ENCODE data around the gene SEC22A.

SEC22A gene

GRCh38 chr3:123262226-123262625, 60.5 kb downstream of the SEC22A start:
- no peak for DNase-seq (ENCODE audit: low spot score)
- Histone ChIP-seq H3K4me3 (no peak overlapping the region), H3K27ac (no peak overlapping the region)
- TF ChIP-seq, protein P1, sequence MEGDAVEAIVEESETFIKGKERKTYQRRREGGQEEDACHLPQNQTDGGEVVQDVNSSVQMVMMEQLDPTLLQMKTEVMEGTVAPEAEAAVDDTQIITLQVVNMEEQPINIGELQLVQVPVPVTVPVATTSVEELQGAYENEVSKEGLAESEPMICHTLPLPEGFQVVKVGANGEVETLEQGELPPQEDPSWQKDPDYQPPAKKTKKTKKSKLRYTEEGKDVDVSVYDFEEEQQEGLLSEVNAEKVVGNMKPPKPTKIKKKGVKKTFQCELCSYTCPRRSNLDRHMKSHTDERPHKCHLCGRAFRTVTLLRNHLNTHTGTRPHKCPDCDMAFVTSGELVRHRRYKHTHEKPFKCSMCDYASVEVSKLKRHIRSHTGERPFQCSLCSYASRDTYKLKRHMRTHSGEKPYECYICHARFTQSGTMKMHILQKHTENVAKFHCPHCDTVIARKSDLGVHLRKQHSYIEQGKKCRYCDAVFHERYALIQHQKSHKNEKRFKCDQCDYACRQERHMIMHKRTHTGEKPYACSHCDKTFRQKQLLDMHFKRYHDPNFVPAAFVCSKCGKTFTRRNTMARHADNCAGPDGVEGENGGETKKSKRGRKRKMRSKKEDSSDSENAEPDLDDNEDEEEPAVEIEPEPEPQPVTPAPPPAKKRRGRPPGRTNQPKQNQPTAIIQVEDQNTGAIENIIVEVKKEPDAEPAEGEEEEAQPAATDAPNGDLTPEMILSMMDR (IDR thresholded peaks at IDR 0.05) = no peak

DNA sequence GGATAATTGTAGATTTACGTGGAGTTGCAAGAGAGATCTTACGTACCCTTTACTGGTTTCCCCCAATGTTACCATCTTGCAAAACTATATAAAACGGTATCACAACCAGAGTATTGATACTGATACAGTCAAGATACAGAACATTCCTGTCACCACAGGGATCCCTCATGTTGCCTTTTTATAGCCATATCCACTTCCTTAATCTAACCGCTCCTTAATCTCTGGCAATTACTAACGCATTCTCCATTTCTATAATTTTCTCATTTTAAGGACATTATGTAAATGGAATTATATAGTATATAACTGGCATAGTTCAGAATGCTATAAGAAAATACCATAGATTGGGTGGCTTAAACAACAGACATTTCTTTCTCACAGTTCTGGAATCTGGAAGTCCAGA, 61.1 kb downstream of the SEC22A start:
- Histone ChIP-seq H3K4me3 (no peak overlapping the region), H3K27ac (no peak overlapping the region)
- TF ChIP-seq, protein P1 (IDR thresholded peaks at IDR 0.05) = no peak
- DNase-seq (ENCODE audit: low spot score) = no peak

GRCh38 chr3:123263941-123264340, 62.2 kb downstream of the SEC22A start:
- DNase-seq (ENCODE audit: low spot score) = no peak
- H3K27ac ChIP-seq = no peak overlapping the region
- TF ChIP-seq, protein P1 (IDR thresholded peaks at IDR 0.05) = no peak
- H3K4me3 ChIP-seq = no peak overlapping the region

DNA sequence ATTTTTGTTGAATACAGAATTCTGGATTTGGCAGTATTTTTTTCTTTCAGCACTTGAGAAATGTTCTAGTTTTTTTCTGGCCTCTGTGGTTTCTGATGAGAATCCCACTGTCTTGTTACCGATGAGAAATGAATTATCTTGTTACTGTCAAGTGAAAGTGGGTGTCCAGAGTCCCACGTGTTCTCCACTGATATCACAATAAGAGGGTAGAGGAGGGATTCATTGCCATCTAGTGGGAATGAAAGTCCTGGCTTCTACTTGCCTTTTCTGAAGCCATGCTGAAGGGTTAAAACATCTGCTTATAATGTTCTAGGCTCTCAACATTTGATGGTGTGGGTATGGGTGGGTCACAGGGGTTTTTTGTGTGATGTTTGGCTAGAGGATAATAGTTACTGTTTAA, 66.1 kb downstream of the SEC22A start:
- no peak for DNase-seq (ENCODE audit: low spot score)
- TF ChIP-seq, protein P1 (IDR thresholded peaks at IDR 0.05) = no peak
- Histone ChIP-seq H3K4me3 (no peak overlapping the region), H3K27ac (no peak overlapping the region)

DNA sequence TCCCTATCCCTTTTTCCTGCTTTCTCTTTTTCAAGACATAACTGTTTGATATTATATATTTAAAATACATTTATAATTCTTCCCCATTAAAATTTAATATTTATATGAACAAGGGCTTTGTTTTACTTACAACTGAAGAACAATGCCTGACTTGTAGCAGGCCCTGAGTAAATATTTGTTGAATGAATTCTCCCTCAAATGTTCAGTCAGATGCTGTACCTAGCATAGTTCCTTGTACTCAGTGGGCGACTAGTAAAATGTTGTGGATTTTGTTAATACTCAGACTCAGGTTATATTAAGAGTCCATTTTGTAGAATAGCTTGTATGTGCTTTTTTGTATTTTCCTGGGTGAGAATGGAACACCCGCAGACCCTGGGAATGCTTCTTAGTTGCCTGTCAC, 69.1 kb downstream of the SEC22A start:
- DNase-seq (ENCODE audit: low spot score) = no peak
- no peak overlapping the region for H3K4me3 ChIP-seq
- TF ChIP-seq, protein P1 (IDR thresholded peaks at IDR 0.05) = no peak
- H3K27ac ChIP-seq = no peak overlapping the region

DNA sequence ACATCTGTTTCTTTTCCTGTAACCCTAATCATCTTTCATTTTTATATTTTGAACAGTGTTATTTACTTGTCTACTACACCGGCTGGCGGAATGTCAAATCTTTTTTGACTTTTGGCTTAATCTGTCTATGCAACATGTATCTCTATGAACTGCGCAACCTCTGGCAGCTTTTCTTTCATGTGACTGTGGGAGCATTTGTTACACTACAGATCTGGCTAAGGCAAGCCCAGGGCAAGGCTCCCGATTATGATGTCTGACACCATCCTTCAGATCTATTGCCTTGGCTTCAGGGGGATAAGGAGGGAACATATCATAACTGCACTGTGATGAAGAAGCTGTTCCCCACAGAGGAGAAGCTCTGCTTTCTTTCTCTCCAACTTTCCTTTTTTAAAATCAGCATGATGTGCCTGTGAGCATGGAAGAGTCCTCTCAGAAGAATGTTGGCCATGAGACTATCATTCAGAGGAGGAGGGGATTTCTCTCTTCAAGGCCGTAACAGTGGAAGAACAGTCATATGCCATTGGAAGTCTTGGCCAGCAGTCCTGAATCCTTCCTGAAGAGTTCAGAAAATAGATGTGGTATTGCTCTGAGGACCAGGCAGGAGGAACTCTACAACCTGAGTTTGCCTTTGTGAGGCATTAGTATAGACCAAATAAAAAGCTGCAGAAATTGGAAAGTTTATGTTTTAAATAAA, 69.9 kb downstream of the SEC22A start:
- TF ChIP-seq, protein P1 (IDR thresholded peaks at IDR 0.05) = no peak
- no peak overlapping the region for H3K27ac ChIP-seq
- DNase-seq (ENCODE audit: low spot score) = no peak
- H3K4me3 ChIP-seq = no peak overlapping the region

DNA sequence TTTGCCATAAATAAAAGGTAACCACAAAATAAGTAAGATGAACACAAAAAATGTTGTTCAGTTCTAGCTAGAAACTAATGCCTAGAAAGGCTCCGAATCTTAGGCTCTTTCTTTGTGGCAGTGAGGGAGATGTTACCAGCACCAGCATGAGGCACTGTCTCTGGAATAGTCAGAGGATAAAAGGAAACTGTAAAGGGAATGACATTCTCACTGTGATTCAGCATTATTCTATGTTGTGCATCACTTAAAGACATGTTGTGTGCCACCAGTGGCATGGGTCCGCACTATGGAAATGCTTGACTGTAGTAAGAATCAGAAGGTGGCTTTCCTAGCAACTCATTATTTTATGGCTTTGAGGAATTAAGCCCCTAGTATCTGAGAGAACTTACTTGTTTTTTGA, 70.8 kb downstream of the SEC22A start:
- no peak for DNase-seq (ENCODE audit: low spot score)
- H3K27ac ChIP-seq = no peak overlapping the region
- TF ChIP-seq, protein P1 (IDR thresholded peaks at IDR 0.05) = no peak
- H3K4me3 ChIP-seq = no peak overlapping the region
